NOMO-1 treated with DMSO at 0.1 percent for 48 hours (cell line): ENCODE data around the gene ADARB2.

ENCODE experiments used
- DNase-seq: peaks from one replicate; lab custom pipeline; 2025; ENCODE audit not compliant: unreplicated experiment; lab: John Stamatoyannopoulos, UW

Gene ADARB2

DNA sequence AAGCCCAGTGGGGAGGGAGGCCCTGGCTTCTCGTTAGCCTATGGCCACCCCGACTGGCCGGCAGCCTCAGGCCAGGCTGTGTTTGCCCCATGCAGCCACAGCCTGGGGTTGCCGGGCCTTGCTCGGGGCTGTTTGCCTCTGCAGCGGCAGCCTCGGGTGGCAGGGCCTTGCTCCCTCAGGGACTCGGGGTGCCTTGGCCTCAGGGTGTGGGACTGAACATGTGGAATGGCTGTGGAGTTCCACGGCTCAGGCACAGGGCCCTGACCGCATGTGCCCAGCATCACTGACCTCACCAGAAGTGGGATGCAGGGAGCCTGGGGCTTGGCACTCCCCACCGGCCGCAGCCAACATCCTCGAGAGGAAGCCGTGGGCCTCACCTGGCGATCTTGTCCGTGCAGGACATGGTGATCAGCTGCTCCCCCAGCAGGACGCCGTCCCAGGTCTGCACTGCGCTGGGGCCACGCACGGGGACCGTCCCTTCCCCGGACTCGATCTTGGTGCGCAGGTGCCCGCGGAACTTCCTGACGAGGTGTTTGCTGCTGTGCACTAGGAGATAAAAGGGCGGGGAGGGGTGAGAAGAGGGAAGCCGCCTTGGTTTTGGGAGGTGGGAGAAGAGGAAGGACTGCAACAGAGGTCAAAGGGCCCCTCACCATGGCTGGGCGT is 520.6 kb downstream of the ADARB2 start:
- DNase-seq: no peak

DNA sequence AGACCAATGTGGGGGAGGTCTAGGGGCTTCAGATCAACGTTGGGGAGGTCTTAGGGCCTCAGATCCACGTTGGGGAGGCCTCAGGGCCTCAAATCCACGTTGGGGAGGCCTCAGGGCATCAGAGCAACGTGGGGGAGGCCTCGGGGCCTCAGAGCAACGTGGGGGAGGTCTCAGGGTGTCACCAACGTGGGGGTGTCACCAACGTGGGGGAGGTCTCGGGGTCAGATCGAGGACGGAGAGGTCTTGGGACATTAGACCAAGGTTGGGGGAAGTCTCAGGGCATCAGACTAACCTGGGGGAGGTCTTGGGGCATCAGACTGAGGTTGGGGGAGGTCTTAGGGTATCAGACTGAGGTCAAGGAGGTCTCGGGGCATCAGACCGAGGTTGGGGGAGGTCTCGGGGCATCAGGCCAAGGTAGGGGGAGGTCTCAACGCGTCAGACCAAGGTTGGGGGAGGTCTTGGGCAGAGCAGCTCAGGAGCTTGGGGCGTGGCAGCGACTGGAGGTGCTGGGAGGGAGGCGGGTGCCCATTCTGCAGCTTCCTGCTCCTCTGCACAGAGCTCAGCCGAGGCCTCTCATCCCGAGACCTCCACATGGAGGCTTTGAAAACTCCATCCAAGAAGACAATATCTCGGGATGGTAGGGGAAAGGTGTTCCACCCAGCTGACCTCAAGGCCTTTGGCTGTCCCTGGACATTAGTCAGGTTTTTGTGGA is 521.3 kb downstream of the ADARB2 start:
- DNase-seq: no peak

DNA sequence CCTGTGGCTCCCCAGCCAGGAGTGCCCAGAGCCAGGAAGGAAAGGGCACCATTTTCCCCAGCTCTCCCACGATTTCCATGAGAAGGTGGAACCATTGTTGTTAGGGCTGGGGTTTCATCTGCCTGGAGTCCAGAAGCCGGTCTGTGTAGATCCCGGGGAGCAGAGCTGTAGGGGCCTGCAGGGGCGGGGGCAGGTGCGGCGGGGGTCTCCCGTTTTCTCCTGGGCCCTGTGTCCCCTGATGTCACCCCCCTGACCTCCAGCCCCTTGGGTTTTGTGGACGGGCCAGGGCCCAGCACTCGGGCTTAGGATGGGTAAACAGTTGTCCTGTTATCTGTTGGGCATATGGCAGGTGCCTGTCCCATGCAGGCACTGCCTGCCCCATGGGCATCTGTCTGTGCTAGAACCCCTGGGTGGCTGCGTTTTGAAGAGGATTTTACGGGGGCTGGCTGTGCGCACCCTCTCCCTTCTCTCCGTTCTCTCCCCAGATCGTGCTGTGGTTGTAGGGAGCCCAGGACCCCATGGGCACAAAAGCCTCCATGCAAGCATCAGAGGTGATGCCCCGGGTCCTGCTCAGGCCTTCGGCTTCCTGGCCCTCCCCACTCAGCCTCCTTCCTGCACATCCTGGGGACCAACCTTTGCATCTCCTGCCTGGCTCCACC is 522.3 kb downstream of the ADARB2 start:
- DNase-seq: no peak

DNA sequence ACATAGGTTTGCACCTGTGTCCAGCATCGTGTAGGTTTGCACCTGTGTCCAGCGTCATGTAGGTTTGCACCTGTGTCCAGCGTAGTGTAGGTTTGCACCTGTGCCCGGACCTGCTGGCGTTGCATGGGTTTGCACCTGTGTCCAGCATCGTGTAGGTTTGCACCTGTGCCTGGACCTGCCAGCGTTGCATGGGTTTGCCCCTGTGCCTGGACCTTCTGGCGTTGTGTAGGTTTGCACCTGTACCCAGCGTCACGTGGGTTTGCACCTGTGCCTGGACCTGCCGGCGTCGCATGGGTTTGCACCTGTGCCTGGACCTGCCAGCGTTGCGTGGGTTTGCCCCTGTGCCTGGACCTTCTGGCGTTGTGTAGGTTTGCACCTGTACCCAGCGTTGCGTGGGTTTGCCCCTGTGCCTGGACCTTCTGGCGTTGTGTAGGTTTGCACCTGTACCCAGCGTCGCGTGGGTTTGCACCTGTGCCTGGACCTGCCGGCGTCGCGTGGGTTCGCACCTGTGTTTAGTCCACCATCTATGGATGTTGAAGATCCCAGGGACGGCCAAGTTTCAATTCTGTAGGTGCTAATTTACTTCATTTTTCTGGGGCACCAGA is 523.2 kb downstream of the ADARB2 start:
- no peak for DNase-seq

DNA sequence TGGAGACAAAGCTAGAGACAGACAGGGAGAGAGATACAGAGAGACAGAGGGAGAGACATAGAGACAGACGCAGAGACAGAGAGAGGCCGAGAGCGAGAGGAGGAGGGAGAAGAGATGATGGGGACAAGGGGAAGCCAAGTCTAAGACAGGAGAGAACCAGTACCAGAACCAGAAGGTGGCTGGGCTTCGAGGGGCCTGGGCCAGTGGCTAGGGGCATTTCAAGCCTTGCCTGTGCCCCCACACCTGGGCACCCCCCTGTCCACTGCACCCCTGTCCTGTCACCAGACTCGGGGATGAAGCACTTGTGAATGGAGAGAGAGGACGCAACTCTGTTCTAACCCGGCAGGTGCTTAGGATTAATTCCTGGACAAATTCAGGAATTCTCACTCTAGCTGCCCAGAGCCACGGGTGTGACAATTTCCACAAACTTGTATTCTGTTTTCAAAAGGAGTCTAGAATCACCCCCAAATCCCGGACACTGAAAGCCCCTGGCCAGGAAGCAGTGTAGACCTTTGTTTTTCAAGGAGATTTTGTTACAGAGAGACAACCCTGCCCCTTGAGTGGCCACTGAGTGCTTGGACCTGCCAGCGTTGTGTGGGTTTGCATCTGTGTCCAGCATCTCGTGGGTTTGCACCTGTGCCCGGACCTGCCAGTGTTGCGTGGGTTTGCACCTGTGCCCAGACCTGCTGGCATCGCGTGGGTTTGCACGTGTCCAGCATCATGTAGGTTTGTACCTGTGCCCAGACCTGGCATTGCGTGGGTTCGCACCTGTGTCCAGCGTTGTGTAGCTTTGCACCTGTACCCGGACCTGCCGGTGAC is 523.9 kb downstream of the ADARB2 start:
- no peak for DNase-seq

DNA sequence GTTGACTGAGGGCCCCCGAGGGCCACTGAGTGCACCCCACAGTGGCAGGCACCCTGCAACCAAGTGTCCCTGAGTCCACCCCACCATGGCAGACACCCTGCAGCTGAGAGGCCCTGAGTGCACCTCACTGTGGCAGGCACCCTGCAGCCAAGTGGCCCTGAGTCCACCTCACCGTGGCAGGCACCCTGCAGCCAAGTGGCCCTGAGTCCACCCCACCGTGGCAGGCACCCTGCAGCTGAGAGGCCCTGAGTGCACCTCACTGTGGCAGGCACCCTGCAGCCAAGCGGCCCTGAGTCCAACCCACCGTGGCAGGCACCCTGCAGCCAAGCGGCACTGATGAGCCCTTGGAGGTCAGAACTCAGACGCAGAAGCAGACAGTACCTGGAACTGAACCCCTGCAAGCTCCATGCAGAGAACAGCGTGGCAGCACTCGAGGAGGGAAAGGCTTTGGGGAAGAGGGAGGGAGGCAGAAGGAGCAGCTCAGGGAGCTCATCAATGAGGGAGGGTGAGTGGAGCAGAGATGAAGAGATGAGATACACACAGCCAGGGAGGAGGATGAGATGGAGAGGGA is 524.7 kb downstream of the ADARB2 start:
- no peak for DNase-seq

DNA sequence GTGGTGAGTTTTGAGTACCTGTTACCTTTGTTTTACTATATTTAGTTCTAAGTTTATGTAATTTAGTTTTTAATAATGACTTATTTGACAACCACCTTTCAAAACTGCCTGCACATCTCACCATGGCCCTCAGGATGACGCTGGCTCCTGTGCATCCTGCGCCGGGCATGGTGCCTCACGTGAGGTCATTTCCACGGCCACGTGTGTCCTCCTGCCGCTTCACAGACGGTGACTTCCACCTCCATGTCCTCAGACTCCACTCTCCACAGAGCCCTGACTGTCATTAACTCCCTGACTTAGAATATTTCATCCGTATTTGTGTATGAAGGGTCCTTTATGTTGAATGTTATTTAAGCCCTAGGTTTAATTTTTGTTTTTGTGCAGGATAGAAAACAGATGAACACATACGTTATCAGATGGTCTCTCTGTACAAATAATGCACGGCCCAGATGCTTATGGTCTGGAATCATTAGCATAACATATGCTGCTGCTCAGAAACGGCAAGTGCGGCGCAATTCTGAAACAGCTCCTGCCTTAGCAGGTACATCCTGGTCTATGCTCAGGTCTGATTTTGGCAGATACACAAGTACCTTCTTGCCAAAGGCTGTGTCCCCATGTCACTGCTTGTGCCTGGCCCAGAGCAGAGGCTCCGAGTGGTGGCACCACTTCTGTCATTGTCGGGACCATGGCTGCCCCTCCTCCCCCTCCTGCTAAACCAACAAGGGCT is 525.3 kb downstream of the ADARB2 start:
- no peak for DNase-seq

DNA sequence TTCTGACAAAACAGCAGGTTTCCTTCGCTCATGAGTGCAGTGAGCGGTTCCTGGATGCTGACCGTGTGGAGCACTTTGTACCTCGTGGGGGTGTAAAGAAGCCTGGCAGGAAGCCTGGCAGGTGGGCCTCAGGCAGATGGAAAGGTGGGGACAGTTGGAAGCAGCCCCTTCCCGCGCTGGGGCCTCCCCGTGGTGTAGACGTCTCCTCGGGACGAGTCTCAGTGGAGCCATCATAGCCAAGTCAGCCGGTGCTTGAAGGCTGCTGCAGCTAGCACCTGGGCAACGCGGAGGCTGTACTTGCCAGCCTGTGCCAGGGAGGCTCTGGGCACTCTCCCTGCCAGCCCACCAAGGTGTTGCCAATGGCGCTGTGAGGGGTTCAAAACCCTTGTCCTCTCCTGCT is 526.7 kb downstream of the ADARB2 start:
- DNase-seq: no peak

DNA sequence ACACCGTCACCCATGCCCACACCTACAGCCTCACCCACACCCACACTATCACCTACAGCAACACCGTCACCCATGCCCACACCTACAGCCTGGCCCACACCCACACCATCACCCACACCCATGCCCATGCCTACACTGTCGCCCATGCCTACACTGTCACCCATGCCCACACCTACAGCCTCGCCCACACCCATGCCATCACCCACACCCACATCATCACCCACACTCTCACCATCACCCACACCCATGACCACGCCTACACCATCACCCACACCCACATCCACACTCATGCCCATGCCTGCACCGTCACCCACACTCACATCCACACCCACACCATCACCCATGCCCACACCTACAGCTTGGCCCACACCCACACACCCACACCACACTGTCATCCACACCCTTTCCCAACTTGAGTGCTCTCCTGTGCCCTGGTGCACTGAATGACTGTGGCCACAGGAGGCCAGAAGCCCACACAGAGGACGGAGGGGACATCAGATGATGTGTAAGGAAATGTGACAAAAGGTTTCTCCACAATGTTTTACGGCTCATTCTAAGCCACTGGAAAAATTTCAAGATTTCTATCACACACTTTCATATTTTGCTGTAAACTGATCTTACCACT is 527.9 kb downstream of the ADARB2 start:
- no peak for DNase-seq

DNA sequence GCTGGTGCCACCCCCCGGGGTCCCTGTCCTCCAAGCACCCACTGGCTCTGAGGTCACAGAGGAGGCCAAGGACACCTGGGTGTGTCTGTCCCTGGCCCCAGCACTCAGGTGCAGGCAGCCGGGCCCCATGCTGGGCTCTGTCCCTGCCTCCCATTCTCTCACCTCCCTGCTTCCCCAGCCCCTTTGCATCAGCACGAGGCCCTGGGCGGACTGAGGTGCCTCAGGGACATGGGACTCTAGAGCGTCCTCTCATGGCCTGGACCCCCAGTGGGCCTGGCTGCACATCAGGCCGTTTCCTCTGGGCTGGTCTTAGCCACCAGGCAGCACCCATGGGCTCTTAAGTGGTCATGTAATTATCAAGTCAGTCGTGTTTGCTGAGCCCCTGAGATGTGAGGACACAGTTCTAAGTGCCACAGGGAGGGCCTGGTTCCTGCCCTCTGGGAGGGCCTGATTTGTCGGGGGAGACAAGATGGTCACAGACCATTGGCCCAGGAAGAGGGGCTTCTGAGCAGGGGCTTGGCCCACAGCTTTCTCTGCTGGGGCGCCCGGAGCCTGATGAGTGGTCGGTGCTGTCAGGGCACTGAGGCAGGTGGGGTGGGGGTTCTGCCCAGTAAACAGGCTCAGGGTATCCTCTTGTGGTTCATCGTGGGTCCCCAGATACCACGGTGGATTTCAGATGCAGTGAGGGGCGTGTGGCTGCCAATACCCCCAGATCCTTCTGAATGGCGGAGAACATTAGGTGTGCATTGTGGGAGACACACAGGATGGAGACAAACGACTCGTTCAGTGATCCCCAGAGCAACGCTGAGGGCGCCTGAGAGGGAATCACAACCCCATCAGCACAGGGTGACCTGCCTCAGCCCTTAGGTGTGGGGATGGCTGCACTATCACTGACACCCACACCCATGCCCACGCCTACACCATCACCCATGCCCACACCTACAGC is 528.7 kb downstream of the ADARB2 start:
- no peak for DNase-seq

DNA sequence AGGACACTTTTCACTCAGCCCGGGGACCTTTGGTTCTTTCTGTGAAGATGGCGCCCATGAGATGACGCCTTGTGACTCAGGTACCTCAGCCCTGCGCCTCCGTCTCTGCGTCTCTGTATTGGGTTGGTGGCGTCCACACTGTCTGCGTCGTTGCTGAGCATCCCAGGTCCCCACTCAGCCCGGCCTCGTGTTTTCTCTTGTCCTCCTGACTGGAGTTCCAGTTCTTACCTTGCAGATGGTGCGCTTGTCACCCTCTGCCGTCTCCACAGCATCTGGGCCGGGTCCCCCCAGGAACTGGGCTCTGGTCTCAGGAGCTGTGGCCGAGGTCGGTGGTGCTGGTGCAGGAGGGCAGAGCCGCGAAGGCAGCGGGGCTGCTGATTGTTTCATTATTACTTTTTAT is 530.7 kb downstream of the ADARB2 start:
- DNase-seq: no peak

DNA sequence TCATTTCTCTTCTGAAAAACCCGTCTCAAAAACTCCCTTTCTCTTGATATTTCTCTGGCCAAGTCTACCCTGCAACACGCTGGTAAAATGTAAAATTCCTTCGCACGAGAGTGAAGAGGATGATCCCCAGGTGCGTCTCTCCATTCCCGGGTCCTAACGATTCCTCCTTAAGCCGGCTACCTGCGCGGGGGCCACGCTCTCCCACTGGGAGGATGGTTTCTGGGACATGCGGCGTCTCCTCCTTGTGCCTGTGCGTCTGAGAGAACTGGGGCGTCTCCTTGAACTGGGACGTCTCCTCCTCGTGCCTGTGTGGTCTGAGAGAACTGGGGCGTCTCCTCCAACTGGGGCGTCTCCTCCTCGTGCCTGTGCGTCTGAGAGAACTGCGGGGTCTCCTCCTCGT is 531.2 kb downstream of the ADARB2 start:
- no peak for DNase-seq

DNA sequence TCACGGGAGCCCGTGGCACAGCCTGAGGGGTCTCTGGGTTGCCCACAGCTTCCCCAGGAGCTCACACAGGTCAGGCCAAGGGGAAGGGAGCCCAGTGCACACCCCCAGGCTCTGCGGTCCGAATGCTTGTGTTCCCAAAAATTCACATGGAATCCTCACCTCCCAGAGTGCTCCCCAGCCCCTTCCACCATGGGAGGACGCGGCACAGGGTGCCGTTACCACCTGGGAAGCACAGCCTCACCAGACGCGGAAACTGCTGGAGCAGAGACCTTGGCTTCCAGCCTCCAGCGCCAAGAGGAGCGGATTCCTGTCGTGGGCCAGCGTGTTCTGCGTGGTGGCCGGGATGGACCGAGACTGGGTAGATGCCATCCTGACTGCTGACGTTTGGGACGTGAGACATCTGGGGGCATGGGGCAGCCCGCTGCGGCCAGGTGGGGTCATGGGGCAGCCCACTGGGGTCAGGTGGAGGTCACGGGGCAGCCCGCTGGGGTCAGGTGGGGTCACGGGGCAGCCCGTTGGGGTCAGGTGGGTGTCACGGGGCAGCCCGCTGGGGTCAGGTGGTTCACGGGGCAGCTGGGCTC is 531.8 kb downstream of the ADARB2 start:
- DNase-seq: no peak

DNA sequence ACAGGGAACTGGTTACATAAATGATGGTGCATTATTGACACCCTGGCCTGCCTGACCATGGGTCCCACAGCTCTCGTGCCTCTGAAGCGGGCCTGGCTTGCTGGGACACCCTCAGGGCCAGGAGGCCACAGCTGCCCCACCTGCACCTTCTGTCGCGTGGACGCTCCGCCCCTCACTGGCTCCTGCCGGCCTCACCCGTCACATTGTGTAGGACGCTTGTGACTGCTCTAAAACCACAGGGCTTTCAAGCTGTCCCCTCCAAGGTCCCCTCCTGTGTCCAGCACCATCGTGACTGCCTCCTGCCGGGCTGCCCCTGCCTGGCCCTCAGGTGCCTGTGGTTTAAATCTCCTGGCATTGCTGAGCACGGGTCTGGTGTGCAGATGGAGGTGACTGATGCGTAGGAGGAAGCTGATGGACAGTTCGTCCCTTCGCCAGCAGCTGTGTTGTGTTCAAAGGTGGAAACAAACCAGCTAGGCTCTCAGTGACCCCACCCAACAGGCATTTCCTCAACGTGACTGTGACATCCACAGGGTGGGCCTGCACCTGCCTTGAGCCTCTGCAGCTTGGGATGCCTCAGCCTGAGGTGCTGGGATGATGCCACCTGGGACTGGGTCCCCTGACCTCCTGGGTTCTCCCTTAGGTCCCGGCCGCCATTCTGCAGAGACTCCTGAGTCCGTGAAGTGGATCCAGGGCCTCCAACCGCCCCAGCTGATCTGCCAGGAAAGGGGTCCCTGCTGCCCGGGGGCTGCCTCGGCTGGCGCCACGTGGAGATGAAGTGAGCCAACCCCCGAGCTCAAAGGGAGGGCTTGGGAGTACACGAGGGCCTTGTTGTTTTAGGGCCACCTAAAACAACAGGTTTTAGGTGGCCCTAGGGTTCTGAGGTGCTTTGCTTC is 532.6 kb downstream of the ADARB2 start:
- no peak for DNase-seq

DNA sequence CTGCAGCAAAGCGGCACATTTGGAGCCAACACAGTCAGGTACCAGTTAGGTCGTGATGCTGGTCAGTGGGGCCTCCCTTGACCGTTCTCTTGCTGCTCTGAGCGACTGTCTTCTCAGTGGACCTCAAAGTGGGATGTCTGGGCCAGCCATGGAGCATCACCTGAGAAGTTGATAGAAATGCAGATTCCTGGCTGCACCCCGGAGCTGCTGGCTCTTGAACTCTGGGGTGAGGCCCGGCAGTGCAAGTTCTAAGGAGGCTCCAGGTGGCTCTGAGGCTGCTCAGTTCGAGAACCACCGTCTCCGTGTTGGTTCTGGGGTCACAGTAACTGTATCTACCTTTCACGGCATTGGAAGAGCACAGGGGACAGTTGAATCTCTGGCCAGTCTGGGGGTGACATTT is 533.6 kb downstream of the ADARB2 start:
- no peak for DNase-seq

DNA sequence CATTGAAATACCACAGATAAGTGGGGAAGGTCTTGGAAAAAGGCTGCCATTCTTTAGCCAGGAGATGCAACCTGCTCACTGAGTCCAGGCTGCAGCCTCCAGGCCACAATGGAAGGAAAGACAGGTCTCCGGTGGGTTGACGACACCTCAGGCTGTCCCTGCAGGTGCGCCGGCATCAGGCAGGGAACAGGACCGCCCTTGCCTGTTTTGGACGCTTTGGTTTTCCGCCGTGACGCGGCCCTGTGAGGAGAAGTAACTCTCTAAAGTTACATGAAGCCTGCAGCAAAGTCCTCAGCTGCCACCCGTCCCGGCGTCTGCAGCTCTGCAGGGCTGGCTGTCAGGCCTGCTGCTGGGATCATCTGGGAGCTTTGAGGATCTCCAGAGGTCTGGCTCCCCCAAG is 534.1 kb downstream of the ADARB2 start:
- no peak for DNase-seq

DNA sequence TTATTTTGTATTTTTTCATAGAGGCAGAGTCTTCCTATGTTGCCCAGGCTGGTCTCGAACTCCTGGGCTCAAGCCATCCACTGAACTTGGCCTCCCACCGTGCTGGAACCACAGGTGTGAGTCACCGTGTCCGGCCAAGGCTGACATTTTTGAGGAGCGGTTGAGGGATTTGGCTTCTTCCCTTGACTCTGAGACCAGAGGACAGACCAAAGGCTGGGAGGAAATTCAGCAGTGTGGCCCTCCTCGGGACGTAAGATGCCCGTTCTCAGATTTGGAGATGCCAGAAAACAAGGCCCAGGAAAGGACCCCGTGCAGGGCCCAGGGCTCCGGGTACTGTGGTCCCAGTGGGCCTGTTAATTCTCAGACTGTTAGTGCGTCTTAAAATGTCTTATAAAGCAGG is 535.0 kb downstream of the ADARB2 start:
- no peak for DNase-seq
